Upper lobe of left lung (tissue), 6 donors: ENCODE data around the gene PRKCZ. TPM values are rescaled to one million over a fixed set of nuclear protein-coding genes. Genes with fewer than 3 reads are reported as not detected.

Source experiments
- ATAC-seq, 2 donors: fragments of 200-7000 bp; cut with Tn5 transposase; one replicate each; pipeline ENCODE4 v1.9.1; 2022; ENCODE audit warnings: mild to moderate bottlenecking in 2 of 2, moderate library complexity in 2 of 2; ENCODE audit not compliant: low FRiP score in 2 of 2
- DNase-seq, 2 donors: peaks; one replicate each; pipeline ENCODE4 v3.0.0-alpha.2; 2019 to 2020
- H3K27ac ChIP-seq, 4 donors: fragments of 200-600 bp; sonication (generic); one replicate each; pipeline ENCODE4 v1.5.1; 2016 to 2019
- H3K27me3 ChIP-seq, 4 donors: fragments of 200-600 bp; sonication (generic); one replicate each; pipeline ENCODE4 v1.5.1; 2017 to 2019
- H3K36me3 ChIP-seq, 4 donors: fragments of 200-600 bp; sonication (generic); one replicate each; pipeline ENCODE4 v1.5.1; 2016 to 2019
- H3K4me1 ChIP-seq, 4 donors: fragments of 200-600 bp; sonication (generic); one replicate each; pipeline ENCODE4 v1.5.1; 2018 to 2019
- H3K4me3 ChIP-seq, 4 donors: fragments of 200-600 bp; sonication (generic); one replicate each; pipeline ENCODE4 v1.5.1; 2017 to 2019; ENCODE audit warnings: mild to moderate bottlenecking in 2 of 4, moderate library complexity in 1 of 4
- H3K9me3 ChIP-seq, 4 donors: fragments of 200-600 bp; sonication (generic); one replicate each; pipeline ENCODE4 v1.5.1; 2018 to 2019
- CTCF ChIP-seq, 6 experiments: fragments of 450-650 bp in 4 of 6; fragments of 200-600 bp in 2 of 6; sonication (generic) in 2 of 6; IDR thresholded peaks; one replicate each; pipeline ENCODE4 v1.5.1; 2016 to 2019; ENCODE audit warnings: antibody characterized with exemption in 6 of 6
- EP300 ChIP-seq, 4 donors: sonication (generic); formaldehyde crosslinking; IDR thresholded peaks; one replicate each; pipeline ENCODE4 v1.5.1; 2017; ENCODE audit warnings: antibody characterized with exemption in 4 of 4, control low read depth in 2 of 4
- POLR2A ChIP-seq, 4 donors: fragments of 450-650 bp; IDR thresholded peaks; one replicate each; pipeline ENCODE4 v1.5.1; 2016 to 2017; ENCODE audit warnings: antibody characterized with exemption in 4 of 4, mild to moderate bottlenecking in 2 of 4
- POLR2AphosphoS5 ChIP-seq, 2 donors: sonication (generic); formaldehyde crosslinking; IDR thresholded peaks; one replicate each; pipeline ENCODE4 v1.5.1; 2017; ENCODE audit warnings: antibody characterized with exemption in 2 of 2
- WGBS, 2 donors: methylation state at CpG; one replicate each; pipeline ENCODE4 v1.1.5; 2017 to 2018; 5-methylcytosine and 5-hydroxymethylcytosine counted together
- total RNA-seq, 6 donors: library from RNA; depleted of rRNA in 4 of 6; stranded (reverse); fragments of >200 nt in 4 of 6; gene quantifications; one replicate each; pipeline versions ENCODE4 v1.1.0 to v1.2.1, GENCODE V29; 2016 to 2021
- donor health status: DM: no; HTN: no; CAD: no; lungs with moderate emphysema.
- donor health status: DM: no; HTN: yes; CAD: no; lungs with severe emphysema.

Gene PRKCZ
- total RNA-seq, 6 donors from 2014 or later: 107 to 169 (median 138) TPM

DNA sequence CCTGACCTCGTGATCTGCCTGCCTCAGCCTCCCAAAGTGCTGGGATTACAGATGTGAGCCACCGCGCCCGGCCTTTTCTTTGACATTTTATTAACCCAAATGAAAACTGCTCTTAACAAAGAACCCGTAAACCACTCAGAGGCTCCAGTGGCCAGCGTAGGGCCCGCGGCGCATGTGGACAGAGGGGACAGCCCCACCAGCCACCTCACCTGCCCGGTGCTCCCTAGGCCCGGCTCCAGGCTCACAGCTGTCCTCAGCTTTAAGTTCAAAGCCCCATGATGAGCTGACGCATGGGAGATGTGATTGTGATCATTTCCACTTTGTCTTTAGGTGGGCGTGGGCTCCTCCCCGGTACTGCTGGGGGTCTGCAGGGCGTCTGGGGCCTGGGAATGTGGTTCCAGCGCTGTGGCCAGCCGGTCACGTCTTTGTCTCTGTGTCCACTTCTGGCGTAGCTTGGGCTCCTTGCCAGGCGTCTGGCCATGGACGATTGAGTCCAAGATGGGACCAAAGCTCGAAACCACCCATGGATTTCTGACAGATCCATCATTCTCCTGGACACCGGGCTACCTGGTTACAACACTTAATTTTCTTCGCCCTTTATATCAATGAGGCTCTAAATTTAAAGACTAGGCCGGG is 6.9 kb downstream of the PRKCZ start:
- H3K4me1 ChIP-seq: peaks cover 0 to 31% (median 13%) of the 10 kb centered on the region in 4 donors
- H3K27me3 ChIP-seq: no peaks in the 10 kb centered on the region
- no peaks in the 10 kb centered on the region for H3K9me3 ChIP-seq
- DNase-seq: peak in 1 of 2 donors; percentile 71
- H3K36me3 ChIP-seq: peaks cover 0 to 29% (median 8%) of the 10 kb centered on the region in 4 donors
- ATAC-seq: no peak
- TF ChIP-seq POLR2AphosphoS5 (IDR thresholded peaks at IDR 0.05) (no peak), POLR2A (IDR thresholded peaks at IDR 0.05) (no peak), CTCF (IDR thresholded peaks at IDR 0.05) (no peak), EP300 (IDR thresholded peaks at IDR 0.05) (no peak)
- WGBS, 2 donors: 91 to 94% methylated on average over 24 to 25 of the region's 25 CpGs
- H3K27ac ChIP-seq: no peak overlapping the region
- H3K4me3 ChIP-seq: no peak overlapping the region

- no peak for ATAC-seq
- Histone ChIP-seq H3K9me3 (peaks cover 0 to under 1% (median under 1%) of the 10 kb centered on the region in 4 donors), H3K27ac (peak overlapping the region; percentile 63 to 88 (median 82)), H3K27me3 (no peaks in the 10 kb centered on the region), H3K4me3 (no peak overlapping the region), H3K36me3 (peaks cover 0 to 29% (median 8%) of the 10 kb centered on the region in 4 donors), H3K4me1 (peaks cover 0 to 28% (median 8%) of the 10 kb centered on the region in 4 donors)
- 88 to 92% methylated on average over 19 to 33 of the region's 35 CpGs for WGBS, 2 donors
- TF ChIP-seq POLR2AphosphoS5 (IDR thresholded peaks at IDR 0.05) (no peak), POLR2A (IDR thresholded peaks at IDR 0.05) (no peak), EP300 (IDR thresholded peaks at IDR 0.05) (no peak), CTCF (IDR thresholded peaks at IDR 0.05) (no peak)
- DNase-seq: peak in 1 of 2 donors; percentile 66
Observed at GRCh38 chr1:2059290-2059953, 9.2 kb downstream of the PRKCZ start.

DNA sequence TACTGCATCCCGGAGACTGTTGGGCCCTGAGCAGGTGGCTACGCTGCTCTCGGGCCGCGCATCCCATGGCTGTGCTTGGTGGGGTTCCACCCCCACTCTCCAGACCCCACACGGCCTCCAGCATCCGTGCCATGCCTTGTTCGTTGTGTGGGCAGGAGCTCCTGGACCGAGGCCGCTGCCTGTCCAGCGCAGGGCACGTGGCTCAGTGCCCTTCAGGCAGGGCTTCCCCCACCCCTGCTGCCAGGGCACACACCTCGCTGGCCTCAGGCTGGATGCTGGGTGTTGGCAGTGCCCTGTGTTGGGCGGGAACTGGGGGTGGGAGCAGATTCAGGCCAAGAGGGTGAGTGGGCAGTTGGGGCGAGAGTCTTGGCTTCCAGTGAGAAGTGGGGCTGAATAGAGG is 9.9 kb downstream of the PRKCZ start:
- DNase-seq: peak; percentile 79 to 81
- no peak for TF ChIP-seq CTCF (IDR thresholded peaks at IDR 0.05)
- no peak for TF ChIP-seq POLR2A (IDR thresholded peaks at IDR 0.05)
- no peak for TF ChIP-seq POLR2AphosphoS5 (IDR thresholded peaks at IDR 0.05)
- no peak for TF ChIP-seq EP300 (IDR thresholded peaks at IDR 0.05)
- H3K27me3 ChIP-seq: no peaks in the 10 kb centered on the region
- peaks cover 0 to 4% (median 2%) of the 10 kb centered on the region in 4 donors for H3K9me3 ChIP-seq
- H3K27ac ChIP-seq: peak overlapping the region; percentile 63 to 88 (median 82)
- peaks cover 0 to 28% (median 8%) of the 10 kb centered on the region in 4 donors for H3K4me1 ChIP-seq
- no peak overlapping the region for H3K4me3 ChIP-seq
- 64 to 84% methylated on average over 6 of the region's 15 CpGs for WGBS, 2 donors
- H3K36me3 ChIP-seq: peaks cover 0 to 29% (median 8%) of the 10 kb centered on the region in 4 donors
- ATAC-seq: peak; percentile 25 to 75

- Histone ChIP-seq H3K36me3 (peaks cover 0 to 27% (median 7%) of the 10 kb centered on the region in 4 donors), H3K4me1 (peaks cover 0 to 28% (median 8%) of the 10 kb centered on the region in 4 donors), H3K9me3 (peaks cover 0 to 4% (median 2%) of the 10 kb centered on the region in 4 donors), H3K27me3 (no peaks in the 10 kb centered on the region), H3K27ac (peak overlapping the region; percentile 63 to 88 (median 82)), H3K4me3 (no peak overlapping the region)
- peak in 1 of 2 donors; percentile 81 for DNase-seq
- peak; percentile 9 to 20 for ATAC-seq
- 83 to 87% methylated on average over 14 to 23 of the region's 23 CpGs for WGBS, 2 donors
- TF ChIP-seq POLR2A (IDR thresholded peaks at IDR 0.05): no peak
- TF ChIP-seq POLR2AphosphoS5 (IDR thresholded peaks at IDR 0.05): no peak
- no peak for TF ChIP-seq EP300 (IDR thresholded peaks at IDR 0.05)
- no peak for TF ChIP-seq CTCF (IDR thresholded peaks at IDR 0.05)
Observed at GRCh38 chr1:2060535-2060934, 10.3 kb downstream of the PRKCZ start.
